ENCODE results near the gene LRRC7.

GRCh38 chr1:70101774-70102173 lies 534.1 kb downstream of the LRRC7 start:
- no peak for TF ChIP-seq CTCF (IDR thresholded peaks at IDR 0.05)
- TF ChIP-seq POLR2A (IDR thresholded peaks at IDR 0.05) = no peak

Measured in esophagus squamous epithelium (tissue), 4 donors.